Effector CD4-positive, alpha-beta T cell (primary cell): Measurements from ENCODE around the gene DGKB.
"Not testable (repeated sequence)": the region's sequence is repeated elsewhere in the genome, so short reads cannot be mapped to it uniquely, and the experiment has no call there.

Experiments used
- DNase-seq: peaks from one replicate; pipeline ENCODE4 v3.0.0-alpha.2; 2020

DGKB gene

DNA sequence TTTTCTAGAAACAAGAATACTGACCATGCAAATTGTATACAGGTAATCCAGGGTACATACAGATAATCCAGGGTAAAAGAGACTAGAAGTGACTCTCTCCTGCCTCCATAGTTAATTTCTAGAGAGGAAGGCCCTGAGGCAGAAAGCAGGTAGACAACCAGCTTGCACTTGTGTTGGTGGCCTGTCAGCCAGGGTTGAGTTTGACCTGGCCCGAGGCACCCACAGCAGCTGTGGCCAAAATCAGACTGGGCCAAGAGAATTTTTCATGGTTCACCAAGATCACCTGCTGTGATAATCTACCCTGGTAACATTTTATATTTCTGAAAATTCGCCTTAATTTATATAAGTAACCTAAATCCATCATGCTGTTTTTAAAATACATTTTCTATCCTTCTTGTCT is 526.6 kb downstream of the DGKB start:
- DNase-seq: no peak

DNA sequence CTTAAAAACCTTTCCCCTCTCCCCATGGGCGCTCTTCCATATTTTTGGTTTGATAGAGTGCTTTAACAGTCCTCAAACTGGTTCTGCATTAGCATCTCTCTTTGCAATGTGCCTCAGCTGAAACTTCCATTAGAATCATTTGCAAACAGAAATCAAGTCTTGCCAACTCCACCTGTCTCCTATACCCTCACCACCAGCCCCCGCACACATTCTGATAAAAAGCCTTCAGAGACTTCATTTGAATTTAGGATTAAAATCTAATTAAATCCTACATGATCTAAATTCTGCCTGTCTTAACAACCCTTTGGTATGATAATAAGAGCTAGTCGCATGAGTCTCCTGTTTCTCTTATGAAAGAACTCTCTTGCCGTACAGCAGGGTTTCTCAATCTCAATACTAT is 528.2 kb downstream of the DGKB start:
- no peak for DNase-seq

DNA sequence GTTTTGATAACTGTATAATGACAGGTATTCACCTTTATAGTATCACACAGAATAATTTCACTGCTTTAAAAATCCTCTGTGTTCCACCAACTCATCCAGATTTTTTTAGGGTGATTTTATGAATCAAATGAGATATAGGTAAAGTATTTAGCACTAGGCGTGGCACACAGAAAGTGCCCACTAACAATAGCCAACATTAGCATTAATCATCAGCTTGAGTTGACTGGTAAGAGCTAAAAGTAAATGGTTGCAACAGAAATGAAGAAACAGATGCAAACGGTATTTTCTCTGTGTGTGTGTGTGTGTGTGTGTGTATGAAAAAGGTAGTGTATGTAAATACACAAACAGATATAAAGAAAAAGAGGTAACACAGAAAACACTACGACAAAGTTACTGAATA is 534.3 kb downstream of the DGKB start:
- DNase-seq: no peak

DNA sequence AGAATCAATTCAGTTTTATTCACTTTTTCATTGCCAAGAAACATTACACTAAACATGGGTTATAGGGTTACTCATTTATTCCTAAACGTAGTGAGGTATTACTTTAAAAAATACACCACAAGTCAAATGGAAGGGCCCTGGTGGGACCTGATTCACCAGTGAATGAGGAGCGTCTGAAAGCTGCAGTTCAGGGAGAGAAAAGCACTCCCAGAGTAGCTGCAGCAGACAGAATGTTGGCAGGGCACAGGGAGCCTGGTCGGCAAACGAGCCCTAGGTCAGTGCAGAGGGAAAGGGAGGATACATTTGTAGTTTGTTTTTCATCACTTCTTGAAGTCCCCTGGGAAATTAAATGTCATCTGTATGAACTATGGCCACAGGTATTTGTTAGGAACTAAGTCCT is 551.4 kb downstream of the DGKB start:
- no peak for DNase-seq

DNA sequence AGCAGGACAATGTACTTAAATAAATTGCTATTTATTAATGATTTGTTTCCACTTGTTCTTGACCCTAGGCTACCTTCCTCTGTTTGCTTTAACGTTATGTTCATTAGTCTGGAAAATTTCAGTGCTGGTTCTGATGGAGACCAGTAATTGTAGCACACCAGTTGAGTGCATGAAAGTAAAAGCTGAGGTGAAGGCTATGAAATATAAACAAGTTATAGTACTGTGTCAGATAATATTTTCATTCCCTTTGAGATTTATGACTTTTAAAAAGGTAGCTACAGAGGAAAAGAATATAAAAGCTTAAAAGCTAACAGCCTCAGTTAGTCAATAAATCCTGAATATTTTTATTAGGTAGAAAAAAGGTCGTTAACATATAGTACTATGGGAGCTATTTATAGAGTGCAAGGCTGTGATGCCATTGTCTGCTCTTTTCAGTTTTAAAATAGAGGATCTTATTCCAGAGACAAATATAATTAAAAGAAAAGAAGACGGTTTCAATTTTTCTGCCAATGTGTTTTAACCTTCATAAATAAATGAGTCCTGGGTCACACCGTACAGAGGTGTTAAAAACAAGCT is 561.3 kb downstream of the DGKB start:
- DNase-seq: no peak

DNA sequence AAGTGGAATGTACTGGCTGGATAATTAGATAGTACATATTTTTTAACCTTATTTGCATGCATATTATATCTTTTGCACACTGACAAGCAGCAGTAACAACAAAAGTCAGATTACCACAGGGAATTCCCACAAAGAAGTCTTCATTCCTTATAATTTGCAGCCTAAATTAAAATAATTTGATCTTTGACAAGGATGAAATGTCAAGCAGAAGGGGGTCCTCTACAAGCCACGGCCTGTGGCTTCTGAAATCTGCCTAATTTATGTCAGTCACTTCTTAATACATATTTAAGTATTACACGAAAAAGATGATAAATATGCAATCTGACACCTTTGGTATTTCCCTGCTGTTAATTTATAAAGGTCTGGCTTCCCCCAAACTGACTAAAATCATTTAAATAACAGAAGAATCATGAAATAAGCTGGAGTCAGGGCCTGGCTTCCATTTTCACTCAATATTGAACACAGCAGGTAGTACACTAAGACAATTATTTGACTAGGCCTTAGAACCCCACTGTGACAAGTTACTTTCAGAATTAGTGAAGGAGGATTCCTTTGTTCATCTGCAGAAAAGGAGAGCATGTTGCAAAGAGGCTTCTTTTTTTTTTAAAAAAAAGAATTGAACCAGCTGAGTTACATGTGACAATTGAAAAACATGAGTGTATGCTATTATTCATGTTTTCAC is 562.0 kb downstream of the DGKB start:
- no peak for DNase-seq

DNA sequence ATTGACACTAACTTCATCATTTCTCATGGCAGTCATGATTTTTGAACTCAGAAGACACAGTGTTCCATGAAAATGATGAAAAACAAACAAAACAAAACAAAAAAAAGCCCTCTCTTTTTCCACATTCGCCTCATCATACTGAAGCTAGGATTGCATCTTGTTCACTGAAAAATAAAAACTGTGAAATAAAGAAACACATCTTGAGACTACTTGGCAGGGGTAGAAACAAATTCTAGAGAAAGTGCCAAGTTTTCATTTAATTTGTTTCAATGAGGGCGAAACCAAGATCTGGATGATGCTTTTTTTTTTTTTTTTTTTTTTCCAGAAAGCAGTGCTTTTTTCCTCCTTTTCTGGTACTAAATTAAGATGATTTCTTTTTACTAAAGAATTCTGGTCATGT is 562.7 kb downstream of the DGKB start:
- no peak for DNase-seq

DNA sequence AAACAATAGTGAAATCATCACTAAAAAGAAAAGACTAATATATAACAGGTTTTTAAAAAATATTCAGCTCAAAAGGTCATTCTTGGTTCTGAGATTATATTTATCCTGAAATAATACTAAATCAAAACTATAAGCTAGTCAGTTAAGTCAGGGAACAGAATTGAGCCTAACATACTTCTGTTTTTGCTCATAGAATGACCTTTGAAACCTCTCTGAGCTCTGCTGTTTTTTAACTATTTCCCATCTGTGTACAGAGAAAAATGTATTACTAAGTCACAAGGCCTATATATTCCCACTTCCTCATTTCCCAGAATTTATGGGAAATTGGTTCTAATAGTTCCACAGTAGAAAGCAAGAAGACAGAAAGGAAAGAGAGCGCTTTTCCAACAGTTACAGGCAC is 566.3 kb downstream of the DGKB start:
- DNase-seq: no peak

DNA sequence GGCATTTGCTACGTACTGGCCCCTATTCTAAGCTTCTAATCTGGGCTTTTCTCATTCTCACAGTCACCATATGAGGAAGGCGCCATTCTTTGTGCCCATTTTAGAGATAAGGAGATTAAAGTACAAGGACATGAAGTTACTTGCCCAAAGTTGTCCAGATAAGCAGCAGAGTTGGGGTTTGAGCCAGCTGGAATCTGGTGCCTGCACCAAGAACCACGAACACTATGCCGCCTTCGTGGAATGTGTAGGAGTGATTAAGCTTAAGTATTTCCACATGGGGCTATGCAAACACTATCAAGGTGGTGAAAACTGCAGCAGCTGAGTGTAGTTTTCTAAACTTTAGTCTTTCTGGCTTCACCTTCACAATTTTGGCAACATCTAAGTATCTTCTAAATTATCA is 570.4 kb downstream of the DGKB start:
- no peak for DNase-seq

DNA sequence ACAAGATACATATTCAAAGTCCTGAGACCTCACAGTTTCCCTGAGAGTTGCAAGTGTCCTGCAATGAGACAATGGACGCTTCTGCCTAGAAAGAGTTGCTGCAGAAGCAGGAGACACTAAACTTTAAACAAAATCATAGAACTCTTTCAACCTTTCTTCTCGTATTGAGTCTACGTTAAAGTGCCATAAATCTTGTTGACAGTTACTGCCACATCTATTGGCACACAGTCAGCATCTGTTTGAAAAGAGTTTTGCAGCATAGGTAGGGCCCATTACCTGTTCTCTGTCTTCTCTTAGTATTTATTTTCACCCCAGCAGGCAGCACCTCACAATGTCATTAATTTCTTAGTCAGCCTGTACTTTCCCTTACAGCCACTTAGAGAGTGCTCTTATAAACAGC is 577.8 kb downstream of the DGKB start:
- no peak for DNase-seq

DNA sequence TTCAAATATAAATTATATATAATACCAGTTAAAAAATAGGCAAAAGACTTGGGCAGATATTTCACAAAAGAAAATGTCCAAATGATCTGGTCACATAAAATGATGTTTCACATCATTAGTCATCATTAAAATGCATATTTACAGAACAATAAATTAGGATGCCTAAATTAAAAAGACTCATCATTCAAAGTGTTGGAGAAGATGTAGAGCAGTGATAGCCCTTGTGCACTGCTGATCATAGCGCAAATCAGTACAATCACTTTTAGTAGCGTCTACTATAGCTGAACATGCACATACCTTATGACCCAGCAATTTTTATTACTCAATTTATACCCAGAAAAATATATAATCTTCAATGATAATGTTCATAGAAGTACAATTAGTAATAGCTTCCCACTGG is 579.8 kb downstream of the DGKB start:
- no peak for DNase-seq

DNA sequence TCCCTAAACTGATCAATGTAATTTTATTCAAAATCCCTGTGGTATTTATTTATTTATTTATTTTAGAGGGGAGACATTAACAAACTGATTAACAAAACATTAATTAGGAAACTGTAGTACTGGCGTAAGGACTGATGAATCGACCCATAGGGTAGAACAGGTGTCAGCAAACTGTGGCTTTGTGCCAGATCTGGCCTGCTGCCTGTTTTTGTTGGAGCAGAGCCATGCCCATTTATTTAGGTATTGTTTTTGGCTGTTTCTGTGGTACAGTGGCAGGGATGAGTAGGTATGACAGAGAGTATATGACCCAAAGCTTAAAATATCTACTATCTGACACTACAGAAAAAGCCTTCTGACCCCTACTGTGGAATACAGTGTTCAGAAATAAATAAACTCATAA is 580.6 kb downstream of the DGKB start:
- no peak for DNase-seq

DNA sequence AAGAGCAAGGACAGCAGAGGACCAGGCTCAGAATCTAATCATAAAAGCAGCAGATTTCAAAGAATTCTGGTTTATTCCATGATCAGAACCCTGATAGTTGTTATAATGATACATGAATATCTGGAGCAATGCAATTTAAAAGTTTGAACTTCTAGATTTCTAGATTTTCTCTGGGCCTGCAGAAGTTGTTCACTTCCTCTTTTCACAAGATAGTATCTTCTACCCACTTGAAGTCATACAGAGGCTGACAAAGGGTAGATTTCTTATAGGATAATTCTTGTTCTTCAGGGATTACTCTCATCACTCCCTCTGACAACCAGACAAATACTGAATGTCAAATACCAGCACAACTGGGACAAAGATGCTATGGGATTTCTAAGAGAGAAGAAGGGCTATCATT is 593.1 kb downstream of the DGKB start:
- DNase-seq: no peak

DNA sequence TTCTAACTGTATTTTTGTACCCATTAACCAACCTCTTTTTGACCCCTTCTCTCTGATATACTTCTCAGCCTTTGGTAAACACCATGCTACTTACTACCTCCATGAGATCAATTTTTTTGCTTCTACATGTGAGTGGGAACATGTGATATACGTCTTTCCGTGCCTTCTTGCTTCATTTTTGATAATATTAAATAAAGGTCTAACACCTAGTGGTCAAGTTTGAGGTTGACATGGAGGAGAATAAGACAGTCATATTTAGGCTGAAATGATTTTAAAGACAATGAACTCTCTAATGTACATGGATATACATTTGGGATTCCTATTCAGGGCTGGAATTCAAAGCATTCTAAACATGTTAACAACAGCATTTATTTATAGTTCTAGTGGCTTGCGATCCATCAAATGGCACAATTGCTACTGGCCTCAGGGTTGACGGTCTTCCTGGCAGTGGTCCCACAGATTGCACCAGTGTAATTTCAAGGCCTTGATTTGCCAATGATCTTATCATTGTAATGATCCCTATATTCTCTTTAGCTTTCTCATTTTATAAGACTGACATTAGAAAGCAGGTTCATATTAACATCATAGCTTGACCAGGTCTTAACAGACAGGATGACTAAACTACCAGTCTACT is 597.2 kb downstream of the DGKB start:
- DNase-seq: no peak

DNA sequence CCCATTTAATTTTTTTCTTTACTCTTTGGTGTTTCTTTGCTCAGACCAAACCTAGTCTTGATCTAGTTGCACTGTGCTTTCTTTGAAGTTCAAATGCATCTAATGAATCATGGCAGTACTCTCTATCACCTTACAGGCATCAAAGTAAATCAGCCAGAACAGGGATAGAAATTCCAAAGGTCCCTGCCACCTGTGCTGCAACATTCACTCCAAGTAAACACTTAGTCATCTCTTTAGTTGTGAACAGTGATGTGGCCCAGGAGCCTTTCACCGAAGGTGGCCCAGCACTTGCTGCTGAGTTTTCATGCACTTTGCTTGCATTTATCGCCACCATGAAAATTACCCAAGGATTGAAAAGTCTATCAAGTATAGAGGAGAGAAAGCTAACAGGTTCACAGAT is 599.0 kb downstream of the DGKB start:
- no peak for DNase-seq

DNA sequence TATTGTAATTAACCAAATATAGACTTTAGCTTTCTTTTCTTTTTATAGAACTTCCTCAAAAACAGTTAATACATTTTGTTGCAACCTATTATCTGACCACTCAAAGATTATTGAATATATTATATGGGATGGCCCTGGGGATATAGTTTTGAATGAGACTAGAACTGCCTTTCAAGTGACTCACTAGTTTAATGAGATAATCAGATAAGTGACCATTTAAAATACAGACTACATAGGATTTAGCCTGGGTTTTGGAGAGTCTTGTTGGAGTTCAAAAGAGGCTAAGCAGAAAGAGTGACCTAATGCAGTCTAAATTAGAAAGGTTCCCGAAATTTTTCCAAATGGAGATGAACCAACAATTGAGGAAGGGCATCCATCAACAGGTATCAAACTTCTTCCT is 607.9 kb downstream of the DGKB start:
- DNase-seq: no peak

DNA sequence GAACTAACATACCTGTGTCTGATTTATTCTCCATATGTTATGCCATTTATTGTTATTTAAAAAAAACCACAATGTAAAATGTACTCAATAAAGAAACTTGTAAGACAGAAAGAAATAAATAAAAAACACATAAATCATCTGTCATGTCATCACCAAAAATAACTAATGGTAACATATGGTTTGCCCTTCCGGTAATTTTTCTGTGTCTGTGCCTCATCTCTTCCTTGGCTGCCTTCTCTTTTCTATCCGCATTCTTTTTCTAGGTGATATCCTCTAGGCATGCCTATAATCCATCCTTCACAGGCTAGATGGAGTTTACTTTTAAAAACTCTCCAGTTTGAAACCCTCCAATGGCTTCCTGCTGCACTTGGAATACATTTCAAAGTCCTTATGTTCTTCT is 609.1 kb downstream of the DGKB start:
- no peak for DNase-seq

DNA sequence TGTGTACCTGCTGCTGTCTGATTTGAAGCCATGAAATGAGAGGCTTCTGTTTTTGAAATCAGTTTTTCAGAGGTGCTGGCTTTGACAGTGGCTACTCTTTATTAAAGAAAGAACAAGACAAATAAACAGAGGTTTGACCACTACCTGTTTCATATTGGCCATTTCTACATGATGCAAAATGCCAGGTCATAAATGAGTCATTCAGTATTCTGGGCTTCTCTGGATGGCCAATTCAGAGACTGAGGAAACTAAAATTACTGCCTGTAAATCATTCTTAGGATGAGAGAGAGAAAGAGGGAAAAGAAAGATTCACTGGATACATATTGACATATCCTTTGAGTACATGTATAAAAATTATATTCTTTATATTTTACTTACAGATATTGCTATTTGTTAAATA is 609.8 kb downstream of the DGKB start:
- DNase-seq: no peak

DNA sequence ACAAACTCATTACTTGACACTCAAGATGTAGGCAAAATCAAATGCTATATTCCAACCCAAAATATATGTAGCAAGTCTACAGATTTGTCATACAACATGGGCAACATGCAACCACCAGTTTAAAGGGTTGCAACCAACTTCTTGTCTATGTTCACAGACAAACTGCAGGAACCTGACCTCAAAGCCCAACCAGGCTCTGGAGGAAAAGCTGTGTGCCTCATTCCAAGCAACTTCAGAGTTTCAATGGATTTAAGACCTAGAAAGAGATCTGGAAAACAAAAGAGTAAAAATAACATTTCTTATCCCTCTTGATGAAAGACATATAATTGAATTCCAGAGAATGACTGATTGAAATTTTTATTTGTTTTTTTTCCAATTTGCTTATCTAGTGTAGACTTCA is 612.6 kb downstream of the DGKB start:
- DNase-seq: no peak

DNA sequence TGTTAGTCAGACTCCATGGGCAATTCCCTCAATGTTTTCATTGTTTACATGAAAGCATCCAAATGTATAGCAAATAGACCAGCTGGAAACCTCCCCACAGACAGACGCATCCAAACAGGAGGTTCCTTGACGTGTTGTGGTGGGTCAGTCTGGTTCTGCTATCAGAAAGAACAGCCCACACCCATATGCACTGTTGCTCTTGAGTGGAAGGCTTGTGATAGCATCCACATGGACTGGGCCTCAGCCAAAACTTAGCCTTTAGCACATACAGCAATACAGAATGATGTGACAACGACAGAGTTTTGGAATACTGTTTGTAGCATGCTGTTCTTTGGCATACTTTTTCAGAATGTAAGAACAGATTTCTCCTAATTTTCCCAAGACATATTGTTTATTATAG is 613.9 kb downstream of the DGKB start:
- no peak for DNase-seq

DNA sequence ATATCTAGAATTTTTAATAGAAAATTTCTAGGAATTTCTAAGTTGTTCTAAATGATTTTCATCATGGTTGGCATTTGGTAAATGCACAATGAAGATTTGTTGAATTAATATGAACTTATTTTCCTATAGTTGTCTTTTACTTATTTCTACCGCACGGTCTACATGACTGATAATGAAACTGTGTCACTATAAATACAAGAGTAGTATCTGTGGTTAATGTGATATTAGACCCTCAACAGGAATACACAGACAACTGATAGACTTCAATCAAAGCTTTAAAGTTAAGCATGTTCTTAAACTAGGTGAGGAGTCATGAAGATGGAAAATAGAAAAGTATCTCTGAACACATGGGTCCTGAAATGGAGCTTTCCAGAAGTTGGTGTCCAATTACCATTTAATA is 615.2 kb downstream of the DGKB start:
- no peak for DNase-seq

DNA sequence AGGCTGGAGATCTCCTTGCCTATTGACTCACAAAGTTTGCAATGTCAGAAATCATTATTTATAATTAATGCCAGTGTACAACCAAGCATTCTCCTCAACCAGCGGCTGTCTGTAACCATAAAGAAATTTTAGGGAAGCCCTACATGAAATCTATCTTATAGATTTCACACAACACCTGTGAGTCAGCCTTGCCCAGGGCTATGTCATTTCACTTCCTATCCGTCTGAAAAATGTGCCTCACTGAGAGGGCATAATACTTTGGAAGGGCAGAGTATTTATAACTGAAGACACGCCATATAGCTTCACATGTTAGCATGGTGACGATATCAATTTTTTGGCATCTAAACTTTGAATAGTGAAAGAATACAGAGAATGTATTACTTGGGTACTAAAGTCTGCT is 616.5 kb downstream of the DGKB start:
- no peak for DNase-seq

DNA sequence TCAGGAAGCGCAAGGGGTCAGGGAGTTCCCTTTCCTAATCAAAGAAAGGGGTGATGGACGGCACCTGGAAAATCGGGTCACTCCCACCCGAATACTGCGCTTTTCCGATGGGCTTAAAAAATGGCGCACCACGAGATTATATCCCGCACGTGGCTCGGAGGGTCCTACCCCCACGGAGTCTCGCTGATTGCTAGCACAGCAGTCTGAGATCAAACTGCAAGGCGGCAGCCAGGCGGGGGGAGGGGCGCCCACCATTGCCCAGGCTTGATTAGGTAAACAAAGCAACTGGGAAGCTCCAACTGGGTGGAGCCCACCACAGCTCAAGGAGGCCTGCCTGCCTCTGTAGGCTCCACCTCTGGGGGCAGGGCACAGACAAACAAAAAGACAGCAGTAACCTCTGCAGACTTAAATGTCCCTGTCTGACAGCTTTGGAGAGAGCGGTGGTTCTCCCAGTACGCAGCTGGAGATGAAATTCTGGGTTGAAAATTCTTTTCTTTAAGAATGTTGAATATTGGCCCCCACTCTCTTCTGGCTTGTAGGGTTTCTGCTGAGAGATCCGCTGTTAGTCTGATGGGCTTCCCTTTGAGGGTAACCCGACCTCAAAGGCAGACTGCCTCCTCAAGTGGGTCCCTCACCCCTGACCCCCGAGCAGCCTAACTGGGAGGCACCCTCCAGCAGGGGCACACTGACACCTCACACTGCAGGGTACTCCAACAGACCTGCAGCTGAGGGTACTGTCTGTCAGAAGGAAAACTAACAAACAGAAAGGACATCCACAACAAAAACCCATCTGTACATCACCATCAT is 623.3 kb downstream of the DGKB start:
- DNase-seq: not testable (repeated sequence)

DNA sequence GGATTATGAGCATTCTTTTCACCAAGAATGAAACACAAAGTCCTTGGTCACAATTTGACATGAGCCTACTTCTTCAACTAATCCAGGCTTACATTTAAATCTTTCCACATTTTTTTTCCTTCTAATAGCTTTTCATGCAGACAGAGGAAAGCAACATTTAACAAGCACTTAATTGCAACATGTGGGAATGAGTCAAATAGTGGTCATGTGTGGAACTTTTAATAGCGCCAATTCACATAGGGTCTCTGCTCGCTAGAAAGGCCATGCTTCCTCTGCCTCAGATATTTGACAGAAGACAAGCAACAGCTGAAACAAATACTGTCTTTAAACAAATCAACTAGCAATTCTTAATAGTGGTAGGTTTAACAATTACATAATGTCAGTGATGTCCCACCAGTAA is 627.2 kb downstream of the DGKB start:
- no peak for DNase-seq
